K562 (cell line): Measurements from ENCODE around the gene OPTN. TPM values are rescaled to one million over a fixed set of nuclear protein-coding genes. Genes with fewer than 3 reads are reported as not detected.

Experiments used
- ATAC-seq: fragments of 200-7000 bp; cut with Tn5 transposase; 3 replicates; pipeline ENCODE4 v1.9.1; 2020; ENCODE audit warnings: moderate library complexity
- BruUV-seq: library from RNA; stranded (reverse); fragments of 400-500 nt; replicated peaks from 2 replicates; lab custom pipeline; 2021; lab: Mats Ljungman, UMichigan
- CTCF ChIA-PET: fragments of 300-600 bp; formaldehyde crosslinking; extraction: SDS; loops from one replicate; lab custom pipeline; 2021; ENCODE audit warnings: low intra/inter-chr PET ratio; lab: Yijun Ruan, JAX
- POLR2A ChIA-PET: fragments of 300-600, 350-650 bp; sonication (Branson Sonifier 250); formaldehyde crosslinking; extraction: SDS; loops from one replicate; lab custom pipeline; 2021; ENCODE audit warnings: antibody characterized with exemption, inconsistent platforms; lab: Yijun Ruan, JAX
- DNase-seq, 4 experiments: peaks; one replicate each; pipeline versions ENCODE4 v3.0.0 to v3.0.0-alpha.2; 2011 to 2018; ENCODE audit warnings: low spot score in 3 of 4, mixed read lengths in 3 of 4; ENCODE audit errors: extremely low read depth in 1 of 4
- FAIRE-seq: peaks from 2 replicates; lab custom pipeline; 2011; peaks lifted over from hg19 to GRCh38; lab: Jason Lieb, UNC
- H2AFZ ChIP-seq: 2 replicates; pipeline ENCODE4 v1.6.0; 2011; ENCODE audit warnings: low read depth, low read length, control low read depth, inconsistent platforms
- H3K27ac ChIP-seq: fragments of 200-600 bp; 3 replicates; pipeline ENCODE4 v1.8.0; 2011; ENCODE audit warnings: low read depth, mild to moderate bottlenecking, control low read depth, inconsistent platforms, low read length, moderate library complexity, mixed read lengths; ENCODE audit errors: extremely low read depth
- H3K27me3 ChIP-seq, 2 experiments: fragments of 300-600 bp in 1 of 2; 2 replicates in 1 of 2; 3 replicates in 1 of 2; pipeline versions ENCODE4 v1.6.0 to v1.8.0; 2011; ENCODE audit warnings: inconsistent platforms in 2 of 2, low read length in 2 of 2, mild to moderate bottlenecking in 1 of 2, mixed read lengths in 1 of 2, moderate library complexity in 1 of 2; ENCODE audit not compliant: control insufficient read depth in 2 of 2, insufficient read depth in 2 of 2
- H3K36me3 ChIP-seq: fragments of 300-600 bp; 3 replicates; pipeline ENCODE4 v1.8.0; 2011; ENCODE audit warnings: mild to moderate bottlenecking, low read length, inconsistent platforms; ENCODE audit not compliant: control insufficient read depth, insufficient read depth
- H3K4me1 ChIP-seq, 2 experiments: fragments of 200-600 bp in 1 of 2; replicated peaks in 1 of 2; 2 replicates in 1 of 2; 3 replicates in 1 of 2; pipeline versions ENCODE4 v1.5.1 to v1.8.0; 2011; ENCODE audit warnings: inconsistent platforms in 2 of 2, low read length in 2 of 2, mild to moderate bottlenecking in 1 of 2, mixed read lengths in 1 of 2, moderate library complexity in 1 of 2; ENCODE audit not compliant: control insufficient read depth in 2 of 2, insufficient read depth in 2 of 2
- H3K4me2 ChIP-seq: 2 replicates; pipeline ENCODE4 v1.6.1; 2011; ENCODE audit warnings: low read length, control low read depth, inconsistent platforms, mixed read lengths; ENCODE audit not compliant: insufficient read depth
- H3K4me3 ChIP-seq: fragments of 200-600 bp; sonication (generic), shearing (Covaris generic); 2 replicates; pipeline ENCODE4 v1.5.1; 2016; ENCODE audit warnings: control low read depth, inconsistent platforms
- H3K79me2 ChIP-seq: fragments of 200-600 bp; 3 replicates; pipeline ENCODE4 v1.8.0; 2011; ENCODE audit warnings: low read length, inconsistent platforms; ENCODE audit not compliant: control insufficient read depth, insufficient read depth
- H3K9ac ChIP-seq, 2 experiments: 2 replicates each; pipeline versions ENCODE4 v1.6.0 to v1.6.1; 2011; ENCODE audit warnings: low read depth in 2 of 2, low read length in 2 of 2, control low read depth in 1 of 2, inconsistent platforms in 1 of 2, mild to moderate bottlenecking in 1 of 2, mixed read lengths in 1 of 2; ENCODE audit not compliant: insufficient read depth in 1 of 2
- H3K9me1 ChIP-seq: one replicate; pipeline ENCODE4 v1.6.0; 2011; ENCODE audit warnings: inconsistent platforms, mild to moderate bottlenecking, low read length, moderate library complexity; ENCODE audit not compliant: control insufficient read depth, insufficient read depth
- H3K9me3 ChIP-seq: replicated peaks from 2 replicates; pipeline ENCODE4 v1.5.1; 2011; ENCODE audit warnings: low read depth, low read length, inconsistent platforms; ENCODE audit not compliant: control insufficient read depth, insufficient read depth
- H4K20me1 ChIP-seq: replicated peaks from 2 replicates; pipeline ENCODE4 v1.6.1; 2011; ENCODE audit warnings: low read length, inconsistent platforms, mixed read lengths; ENCODE audit not compliant: control insufficient read depth, insufficient read depth
- SFPQ ChIP-seq: fragments of 200-400 bp; formaldehyde crosslinking; IDR thresholded peaks from 2 replicates; pipeline ENCODE4 v1.6.1; 2017; ENCODE audit warnings: mild to moderate bottlenecking, low read depth, low read length, moderate library complexity
- SIN3A ChIP-seq, 2 experiments: fragments of 150-350 bp in 1 of 2; IDR thresholded peaks; 2 replicates each; pipeline ENCODE4 v1.6.1; 2011 to 2016; ENCODE audit warnings: borderline replicate concordance in 2 of 2, low read depth in 2 of 2, low read length in 2 of 2, mild to moderate bottlenecking in 2 of 2, moderate library complexity in 2 of 2; ENCODE audit not compliant: control insufficient read depth in 1 of 2
- TBP ChIP-seq: optimal IDR thresholded peaks from 2 replicates; pipeline ENCODE3; 2011; ENCODE audit warnings: low read depth, low read length, improper control_type of control experiment
- UBTF ChIP-seq, 2 experiments: IDR thresholded peaks; 2 replicates each; pipeline ENCODE4 v1.6.1; 2012; ENCODE audit warnings: improper control_type of control experiment in 2 of 2, low read depth in 2 of 2, low read length in 2 of 2, borderline replicate concordance in 1 of 2
- ZNF282 ChIP-seq: sonication (generic); formaldehyde crosslinking; IDR thresholded peaks from 2 replicates; pipeline ENCODE4 v1.8.1; 2023; ENCODE audit warnings: missing genetic modification reagents
- ZNF785 ChIP-seq: fragments of 250-450 bp; sonication (Bioruptor Pico); IDR thresholded peaks from 2 replicates; pipeline ENCODE4 v1.4.0; 2020; ENCODE audit warnings: mild to moderate bottlenecking
- WGBS: fragments of 100-300 bp; shearing (Covaris generic); methylation state at CpG from one replicate; pipeline ENCODE4 v1.1.6; 2016; ENCODE audit warnings: low coverage, mixed read lengths; ENCODE audit not compliant: insufficient coverage; ENCODE audit errors: missing lambda C conversion rate; 5-methylcytosine and 5-hydroxymethylcytosine counted together
- in situ Hi-C: fragments of 300-500 bp; cut with MboI; formaldehyde crosslinking; loops from 4 replicates; pipeline ENCODE4 v1.15.0; 2018; ENCODE audit warnings: inconsistent platforms, mixed read lengths
- intact Hi-C: fragments of 100-400 bp; cut with micrococcal nuclease; formaldehyde crosslinking; loops from 2 replicates; pipeline ENCODE4 v1.14.2; 2022
- polyA plus RNA-seq, 8 experiments: library from polyadenylated mRNA; depleted of rRNA in 4 of 8; stranded (reverse) in 5 of 8; unstranded in 3 of 8; fragments of >200 nt; fragmentation: Nextera tagmentation in 2 of 8; fragmentation: Illumina TruSeq in 1 of 8; extraction: Ambion mirVana in 2 of 8; extraction: Trizol in 1 of 8; gene quantifications; 2 replicates each; pipeline versions ENCODE4 v1.2.1 to v1.2.3, GENCODE V29; 2011 to 2014; ENCODE audit warnings: inconsistent platforms in 1 of 8, missing spikeins in 1 of 8
- total RNA-seq, 7 experiments: library from RNA; depleted of rRNA in 6 of 7; stranded (reverse); fragments of >200 nt in 6 of 7; fragmentation: Illumina TruSeq in 2 of 7; extraction: Trizol in 2 of 7; gene quantifications; 2 replicates each; pipeline versions ENCODE4 v1.2.1 to v1.2.3, GENCODE V29; 2011 to 2021; ENCODE audit warnings: low replicate concordance in 1 of 7
- TF ChIP-seq, protein P1 (sequence below): sonication (generic); formaldehyde crosslinking; IDR thresholded peaks from 2 replicates; pipeline ENCODE4 v1.8.0; 2022; ENCODE audit warnings: missing genetic modification reagents, mild to moderate bottlenecking, borderline replicate concordance

OPTN gene
- total and polyA plus RNA-seq, 9 of the 15 experiments (the other 6 are each of a cell fraction or from before 2014, with no cell fraction given), result 2.2 to 6.8 (median 5.0) TPM

DNA sequence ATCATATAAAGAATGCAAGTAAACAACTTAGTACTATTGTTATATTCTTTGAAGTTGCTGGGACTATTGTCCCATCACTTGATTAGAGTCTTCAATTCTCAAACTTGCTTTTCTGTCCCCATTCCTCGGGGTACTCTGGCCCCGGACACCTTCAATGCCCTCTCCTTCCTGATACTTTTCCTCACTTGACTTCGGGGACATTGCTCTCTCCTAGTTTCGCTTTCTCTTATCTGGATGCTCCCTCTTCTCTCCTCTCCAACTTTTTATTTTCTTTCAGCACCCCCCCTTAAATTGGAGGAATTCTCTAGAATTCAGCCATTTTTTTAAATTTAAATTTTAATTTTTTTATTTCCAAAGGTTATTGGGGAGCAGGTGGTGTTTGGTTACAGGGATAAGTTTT lies 10.6 kb upstream of the OPTN start:
- Histone ChIP-seq H3K4me3 (no peak overlapping the region), H4K20me1 (no peaks in the 10 kb centered on the region), H3K9me3 (no peaks in the 10 kb centered on the region), H3K79me2 (no peaks in the 10 kb centered on the region), H3K9me1 (no peaks in the 10 kb centered on the region), H3K4me2 (no peak overlapping the region), H3K9ac (no peak overlapping the region), H2AFZ (no peak overlapping the region), H3K27ac (no peak overlapping the region), H3K36me3 (no peaks in the 10 kb centered on the region), H3K4me1 (peaks cover 4 to 13% of the 10 kb centered on the region in 2 experiments; a peak in 2 of 5 replicates), H3K27me3 (peaks cover 10 to 13% of the 10 kb centered on the region in 2 experiments; a peak in 4 of 5 replicates)
- DNase-seq (no peak), FAIRE-seq (no peak), ATAC-seq (no peak)
- in situ Hi-C loops (loop anchor here (10.0 kb wide), 1 partner anchor 825 kb away; no protein-coding TSS in a partner anchor), intact Hi-C loops (no loop called here)
- WGBS, result 9% methylated on average over 4 of the region's 4 CpGs
- BruUV-seq, result no TSS peak
- ChIA-PET CTCF (interaction anchor here (0.7 kb wide), 1 partner anchor 24 kb away, joined by 5 read pairs; no protein-coding TSS in a partner anchor), POLR2A (no interaction called here)
- no peak for TF ChIP-seq ZNF282 (CRISPR knock-in tag)
- TF ChIP-seq ZNF785 (CRISPR knock-in tag), result no peak
- no peak for TF ChIP-seq UBTF (IDR thresholded peaks at IDR 0.05; ENCODE audit: borderline replicate concordance in 1 of 2, low read depth in 2 of 2, low read length in 2 of 2)
- no peak for TF ChIP-seq SFPQ
- TF ChIP-seq SIN3A (IDR thresholded peaks at IDR 0.05; ENCODE audit: borderline replicate concordance in 2 of 2, control insufficient read depth in 1 of 2, low read depth in 2 of 2, low read length in 2 of 2), result no peak
- no peak for TF ChIP-seq TBP
- TF ChIP-seq, protein P1, sequence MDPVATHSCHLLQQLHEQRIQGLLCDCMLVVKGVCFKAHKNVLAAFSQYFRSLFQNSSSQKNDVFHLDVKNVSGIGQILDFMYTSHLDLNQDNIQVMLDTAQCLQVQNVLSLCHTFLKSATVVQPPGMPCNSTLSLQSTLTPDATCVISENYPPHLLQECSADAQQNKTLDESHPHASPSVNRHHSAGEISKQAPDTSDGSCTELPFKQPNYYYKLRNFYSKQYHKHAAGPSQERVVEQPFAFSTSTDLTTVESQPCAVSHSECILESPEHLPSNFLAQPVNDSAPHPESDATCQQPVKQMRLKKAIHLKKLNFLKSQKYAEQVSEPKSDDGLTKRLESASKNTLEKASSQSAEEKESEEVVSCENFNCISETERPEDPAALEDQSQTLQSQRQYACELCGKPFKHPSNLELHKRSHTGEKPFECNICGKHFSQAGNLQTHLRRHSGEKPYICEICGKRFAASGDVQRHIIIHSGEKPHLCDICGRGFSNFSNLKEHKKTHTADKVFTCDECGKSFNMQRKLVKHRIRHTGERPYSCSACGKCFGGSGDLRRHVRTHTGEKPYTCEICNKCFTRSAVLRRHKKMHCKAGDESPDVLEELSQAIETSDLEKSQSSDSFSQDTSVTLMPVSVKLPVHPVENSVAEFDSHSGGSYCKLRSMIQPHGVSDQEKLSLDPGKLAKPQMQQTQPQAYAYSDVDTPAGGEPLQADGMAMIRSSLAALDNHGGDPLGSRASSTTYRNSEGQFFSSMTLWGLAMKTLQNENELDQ (CRISPR knock-in tag), result no peak
